ENCODE results near the gene GFOD1. TPM values are rescaled to one million over a fixed set of nuclear protein-coding genes. Genes with fewer than 3 reads are reported as not detected.
"Not testable (repeated sequence)": the region's sequence is repeated elsewhere in the genome, so short reads cannot be mapped to it uniquely, and the experiment has no call there.

Gene GFOD1
- total RNA-seq, 1 donor from 2014 or later: 2.0 TPM

DNA sequence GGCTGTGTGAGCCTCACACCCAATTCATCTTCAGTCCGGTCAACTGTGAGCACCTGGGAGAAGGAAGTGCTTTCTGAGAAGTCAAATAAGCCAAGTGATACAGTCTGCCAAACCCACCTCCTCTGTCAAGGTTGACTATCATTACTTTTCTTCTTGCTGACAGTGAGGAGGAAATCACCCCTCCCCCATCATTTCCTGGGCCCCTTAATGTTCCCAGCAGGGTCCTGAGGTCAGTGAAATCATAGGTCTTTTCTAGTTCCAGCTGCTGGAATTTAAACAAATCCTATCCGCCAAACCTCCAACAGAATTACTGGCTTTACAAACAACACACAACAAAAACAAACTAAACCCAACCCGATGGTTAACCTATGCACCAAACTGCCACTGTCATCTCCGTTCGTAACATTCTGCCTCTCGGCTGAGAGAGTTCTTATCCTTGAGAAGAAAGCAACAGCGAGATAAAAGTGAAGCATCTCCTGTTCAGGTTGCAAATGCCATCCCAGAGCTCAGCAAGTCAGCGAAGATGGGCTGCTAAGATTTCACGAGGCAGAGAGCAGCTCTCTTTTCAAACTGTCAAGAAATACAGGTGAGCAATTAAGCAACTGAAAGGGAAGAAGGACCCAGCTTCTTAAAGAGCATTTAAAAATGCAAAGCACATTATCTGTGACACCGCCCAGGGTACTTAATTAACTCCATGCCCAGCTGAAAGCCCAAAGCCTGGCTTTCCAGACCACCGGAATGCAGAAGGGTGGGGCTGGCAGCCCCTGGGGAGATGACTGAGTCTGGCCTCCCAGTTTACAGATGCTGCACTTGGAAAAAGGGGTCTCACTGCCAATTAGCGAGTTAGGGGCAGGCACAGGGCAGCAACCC lies 24.7 kb downstream of the GFOD1 start:
- Mint-ChIP-seq H3K4me3 (ENCODE audit: unreplicated experiment) (no peak overlapping the region), H3K27me3 (ENCODE audit: low read depth) (no peaks in the 10 kb centered on the region), H3K27ac (ENCODE audit: unreplicated experiment) (no peak overlapping the region), H3K36me3 (ENCODE audit: low read depth) (no peaks in the 10 kb centered on the region), H3K4me1 (ENCODE audit: low read depth) (peaks cover 8% of the 10 kb centered on the region), H3K9me3 (ENCODE audit: low read depth) (no peaks in the 10 kb centered on the region)
- DNase-seq (ENCODE audit: low spot score): no peak
- TF ChIP-seq CTCF (IDR thresholded peaks at IDR 0.05): no peak

DNA sequence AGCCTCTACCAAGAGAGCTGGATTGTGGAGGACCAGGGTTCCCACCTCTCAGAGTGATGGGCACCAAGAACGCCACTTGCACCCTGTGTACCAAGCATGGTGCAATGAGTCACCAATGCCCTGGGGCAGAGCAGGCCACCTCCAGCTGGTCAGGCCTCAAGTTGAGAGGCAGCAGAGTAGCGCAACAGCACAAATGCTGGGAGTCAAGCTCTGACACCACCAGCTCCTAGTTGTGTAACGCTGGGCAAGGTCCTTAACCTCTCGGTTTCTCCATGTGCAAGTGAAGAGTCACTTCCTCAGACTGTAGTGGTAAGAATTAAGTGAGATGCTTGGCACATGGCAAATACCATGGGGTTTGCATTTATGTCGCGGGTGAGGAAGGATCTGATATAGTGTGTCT lies 25.6 kb downstream of the GFOD1 start:
- Mint-ChIP-seq H3K27me3 (ENCODE audit: low read depth) (no peaks in the 10 kb centered on the region), H3K9me3 (ENCODE audit: low read depth) (no peaks in the 10 kb centered on the region), H3K4me3 (ENCODE audit: unreplicated experiment) (no peak overlapping the region), H3K36me3 (ENCODE audit: low read depth) (no peaks in the 10 kb centered on the region), H3K27ac (ENCODE audit: unreplicated experiment) (no peak overlapping the region), H3K4me1 (ENCODE audit: low read depth) (peaks cover 8% of the 10 kb centered on the region)
- TF ChIP-seq CTCF (IDR thresholded peaks at IDR 0.05): no peak
- no peak for DNase-seq (ENCODE audit: low spot score)

DNA sequence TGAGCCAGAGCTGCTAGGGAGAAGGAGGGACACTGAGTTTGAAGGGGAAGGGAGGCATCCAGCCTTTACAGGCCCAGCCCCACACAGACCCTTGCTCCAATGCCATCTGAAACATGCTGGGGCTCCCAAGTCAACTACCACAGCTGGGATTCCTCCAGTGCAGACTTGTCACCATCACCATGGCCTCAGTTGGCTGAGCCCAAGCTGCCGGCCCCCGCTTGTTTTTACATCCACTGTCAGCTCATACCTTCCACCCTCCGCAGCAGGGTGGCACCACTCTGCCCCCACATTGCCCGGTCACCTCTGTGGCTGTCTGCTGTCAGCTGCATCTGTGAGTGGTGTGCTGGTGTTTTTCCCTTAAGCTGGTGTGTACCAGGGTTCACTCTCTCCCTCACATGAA lies 26.1 kb downstream of the GFOD1 start:
- H3K4me1 Mint-ChIP-seq (ENCODE audit: low read depth): peaks cover 8% of the 10 kb centered on the region
- DNase-seq (ENCODE audit: low spot score): no peak

DNA sequence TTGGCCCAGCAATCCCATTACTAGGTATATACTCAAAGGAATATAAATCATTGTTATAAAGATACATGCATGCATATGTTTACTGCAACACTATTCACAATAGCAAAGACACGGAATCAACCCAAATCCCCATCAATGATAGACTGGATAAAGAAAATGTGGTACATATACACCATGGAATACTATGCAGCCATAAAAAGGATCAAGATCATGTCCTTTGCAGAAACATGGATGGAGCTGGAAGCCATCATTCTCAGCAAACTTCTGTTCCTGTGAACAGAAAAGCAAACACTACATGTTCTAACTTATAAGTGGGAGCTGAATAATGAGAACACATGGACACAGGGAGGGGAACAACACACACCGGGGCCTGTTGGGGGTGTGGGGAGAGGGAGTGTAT lies 27.1 kb downstream of the GFOD1 start:
- not testable (repeated sequence) for H3K36me3 Mint-ChIP-seq (ENCODE audit: low read depth); DNase-seq (ENCODE audit: low spot score); H3K9me3 Mint-ChIP-seq (ENCODE audit: low read depth); H3K27me3 Mint-ChIP-seq (ENCODE audit: low read depth); H3K4me3 Mint-ChIP-seq (ENCODE audit: unreplicated experiment); H3K4me1 Mint-ChIP-seq (ENCODE audit: low read depth); H3K27ac Mint-ChIP-seq (ENCODE audit: unreplicated experiment)

More for the DNA sequence above, 26.1 kb downstream of the GFOD1 start:
- no peak overlapping the region for H3K27ac Mint-ChIP-seq (ENCODE audit: unreplicated experiment)
- TF ChIP-seq CTCF (IDR thresholded peaks at IDR 0.05): no peak
- H3K27me3 Mint-ChIP-seq (ENCODE audit: low read depth): no peaks in the 10 kb centered on the region
- no peaks in the 10 kb centered on the region for H3K9me3 Mint-ChIP-seq (ENCODE audit: low read depth)
- H3K4me3 Mint-ChIP-seq (ENCODE audit: unreplicated experiment): no peak overlapping the region
- no peaks in the 10 kb centered on the region for H3K36me3 Mint-ChIP-seq (ENCODE audit: low read depth)

DNA sequence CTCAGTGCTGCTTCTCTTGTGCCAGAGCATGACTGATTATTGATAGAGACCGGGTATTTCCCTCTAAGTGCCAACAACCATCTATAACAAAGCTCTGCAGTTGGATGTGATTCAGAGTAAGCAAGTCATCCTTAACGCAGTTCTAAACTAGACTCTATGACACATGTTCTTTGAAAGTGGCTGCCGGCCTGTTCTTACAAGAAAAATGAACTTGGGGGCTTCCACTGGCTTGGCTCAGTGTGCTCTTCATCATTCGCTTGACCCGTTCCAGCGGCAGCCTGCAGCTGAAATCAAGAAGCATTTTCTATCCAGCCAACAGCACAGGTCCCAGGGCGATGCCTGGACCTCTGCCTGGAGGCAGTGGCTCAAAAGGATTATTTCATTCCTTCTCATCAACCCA lies 29.8 kb downstream of the GFOD1 start:
- TF ChIP-seq CTCF (IDR thresholded peaks at IDR 0.05): no peak
- Mint-ChIP-seq H3K27me3 (ENCODE audit: low read depth) (no peaks in the 10 kb centered on the region), H3K27ac (ENCODE audit: unreplicated experiment) (no peak overlapping the region), H3K9me3 (ENCODE audit: low read depth) (no peaks in the 10 kb centered on the region), H3K4me1 (ENCODE audit: low read depth) (peaks cover 17% of the 10 kb centered on the region), H3K36me3 (ENCODE audit: low read depth) (no peaks in the 10 kb centered on the region), H3K4me3 (ENCODE audit: unreplicated experiment) (no peak overlapping the region)
- no peak for DNase-seq (ENCODE audit: low spot score)

- H3K9me3 Mint-ChIP-seq (ENCODE audit: low read depth): no peaks in the 10 kb centered on the region
- H3K27ac Mint-ChIP-seq (ENCODE audit: unreplicated experiment): no peak overlapping the region
- H3K4me1 Mint-ChIP-seq (ENCODE audit: low read depth): peaks cover 14% of the 10 kb centered on the region
- no peaks in the 10 kb centered on the region for H3K27me3 Mint-ChIP-seq (ENCODE audit: low read depth)
- no peak overlapping the region for H3K4me3 Mint-ChIP-seq (ENCODE audit: unreplicated experiment)
- H3K36me3 Mint-ChIP-seq (ENCODE audit: low read depth): no peaks in the 10 kb centered on the region
- no peak for DNase-seq (ENCODE audit: low spot score)
- TF ChIP-seq CTCF (IDR thresholded peaks at IDR 0.05): no peak
These were observed 31.8 kb downstream of the GFOD1 start for GRCh38 chr6:13455552-13455966.

Measured in chondrocyte (in vitro differentiated cells).